A549 (cell line): ENCODE results near the gene SORBS1. TPM values are rescaled to one million over a fixed set of nuclear protein-coding genes. Genes with fewer than 3 reads are reported as not detected.

Experiments used
- ATAC-seq, 2 experiments: fragments of 200-7000 bp in 1 of 2; fragments of >200 bp in 1 of 2; cut with Nextera tagmentation in 1 of 2; cut with Tn5 transposase in 1 of 2; 3 replicates each; pipeline versions ENCODE4 v1.8.0 to v1.9.1; 2018 to 2020; ENCODE audit warnings: mild to moderate bottlenecking in 1 of 2, moderate library complexity in 1 of 2
- CTCF ChIA-PET: fragments of 300-600 bp; sonication (Branson Sonifier 250); formaldehyde crosslinking; extraction: SDS; loops from one replicate; lab custom pipeline; 2021; ENCODE audit warnings: antibody characterized with exemption, inconsistent platforms; lab: Yijun Ruan, JAX
- POLR2A ChIA-PET: fragments of 350-600 bp; formaldehyde crosslinking; extraction: SDS; loops from one replicate; lab custom pipeline; 2021; ENCODE audit warnings: antibody characterized with exemption, inconsistent platforms; lab: Yijun Ruan, JAX
- DNase-seq, 2 experiments: peaks; one replicate each; pipeline versions ENCODE4 v3.0.0 to v3.0.0-alpha.2; 2011 to 2016; ENCODE audit warnings: low read depth in 1 of 2, low spot score in 1 of 2
- FAIRE-seq: peaks from 2 replicates; lab custom pipeline; 2011; peaks lifted over from hg19 to GRCh38; lab: Jason Lieb, UNC
- H3K27ac ChIP-seq, 2 experiments: fragments of >200 bp; sonication (Bioruptor Twin); formaldehyde crosslinking; 3 replicates each; pipeline ENCODE4 v1.5.1; 2016 to 2017
- H3K4me1 ChIP-seq: fragments of >200 bp; sonication (Bioruptor Twin); formaldehyde crosslinking; 3 replicates; pipeline ENCODE4 v1.6.1; 2016
- H3K4me2 ChIP-seq: fragments of >200 bp; sonication (Bioruptor Twin); formaldehyde crosslinking; 3 replicates; pipeline ENCODE4 v1.6.1; 2016
- H3K4me3 ChIP-seq: fragments of >200 bp; sonication (Bioruptor Twin); formaldehyde crosslinking; 3 replicates; pipeline ENCODE4 v1.5.1; 2016
- H3K9me3 ChIP-seq: fragments of >200 bp; sonication (Bioruptor Twin); formaldehyde crosslinking; 3 replicates; pipeline ENCODE4 v1.6.1; 2016
- CHD2 ChIP-seq: fragments of 150-350 bp; IDR thresholded peaks from 2 replicates; pipeline ENCODE4 v1.6.1; 2014; ENCODE audit warnings: low read length; ENCODE audit not compliant: partially characterized antibody
- CTCF ChIP-seq: fragments of >200 bp; sonication (Bioruptor Twin); formaldehyde crosslinking; IDR thresholded peaks from 3 replicates; pipeline ENCODE4 v1.5.1; 2016
- ELK1 ChIP-seq: fragments of 150-350 bp; IDR thresholded peaks from 2 replicates; pipeline ENCODE4 v1.6.1; 2014; ENCODE audit warnings: low read depth, mild to moderate bottlenecking, low read length
- HDAC2 ChIP-seq: fragments of 200-600 bp; sonication (generic); IDR thresholded peaks from 2 replicates; pipeline ENCODE4 v1.6.1; 2016
- HOXB5 ChIP-seq: fragments of 250-450 bp; sonication (Bioruptor Pico); IDR thresholded peaks from 2 replicates; pipeline ENCODE4 v1.5.0; 2020; ENCODE audit warnings: mild to moderate bottlenecking, moderate library complexity
- KDM5A ChIP-seq: fragments of 200-600 bp; sonication (generic); IDR thresholded peaks from 2 replicates; pipeline ENCODE4 v1.6.1; 2016; ENCODE audit warnings: antibody characterized with exemption, mild to moderate bottlenecking
- MAZ ChIP-seq: fragments of 150-350 bp; IDR thresholded peaks from 2 replicates; pipeline ENCODE4 v1.6.1; 2014; ENCODE audit warnings: antibody characterized with exemption, low read depth, low read length, borderline replicate concordance
- NFE2L2 ChIP-seq: fragments of 150-350 bp; conservative IDR thresholded peaks from 2 replicates; pipeline ENCODE4 v1.6.1; 2014; ENCODE audit warnings: low read length
- NPAS2 ChIP-seq: fragments of 250-450 bp; sonication (Bioruptor Pico); IDR thresholded peaks from 2 replicates; pipeline ENCODE4 v1.8.0; 2022; ENCODE audit warnings: mild to moderate bottlenecking, moderate library complexity, borderline replicate concordance
- PHF8 ChIP-seq: fragments of 200-600 bp; sonication (generic); IDR thresholded peaks from 2 replicates; pipeline ENCODE4 v1.6.1; 2016; ENCODE audit warnings: low read depth, mild to moderate bottlenecking, antibody characterized with exemption, moderate library complexity, borderline replicate concordance
- POLR2AphosphoS2 ChIP-seq: conservative IDR thresholded peaks from 2 replicates; pipeline ENCODE4 v1.6.1; 2012; ENCODE audit warnings: low read length, improper control_type of control experiment, inconsistent platforms
- RAD21 ChIP-seq, 2 experiments: fragments of >200 bp in 1 of 2; sonication (Bioruptor Twin) in 1 of 2; formaldehyde crosslinking in 1 of 2; IDR thresholded peaks in 1 of 2; conservative IDR thresholded peaks in 1 of 2; 2 replicates in 1 of 2; 3 replicates in 1 of 2; pipeline ENCODE4 v1.6.1; 2012 to 2018; ENCODE audit warnings: inconsistent platforms in 1 of 2
- REST ChIP-seq: fragments of 200-600 bp; sonication (generic); IDR thresholded peaks from 2 replicates; pipeline ENCODE4 v1.6.1; 2016; ENCODE audit warnings: antibody characterized with exemption, mild to moderate bottlenecking, moderate library complexity
- TFCP2L1 ChIP-seq: fragments of 250-450 bp; sonication (Bioruptor Pico); IDR thresholded peaks from 2 replicates; pipeline ENCODE4 v1.5.0; 2021; ENCODE audit warnings: mild to moderate bottlenecking
- WGBS: methylation state at CpG from one replicate; pipeline ENCODE4 v1.1.6; 2017; ENCODE audit errors: missing lambda C conversion rate; 5-methylcytosine and 5-hydroxymethylcytosine counted together
- polyA plus RNA-seq, 4 experiments: library from polyadenylated mRNA; depleted of rRNA in 3 of 4; stranded (reverse); fragments of >200 nt; fragmentation: RNase III in 1 of 4; extraction: RNeasy Plus Mini Kit Qiagen cat#74134 plus additional on column Dnase treatment in 1 of 4; gene quantifications; 2 replicates in 3 of 4; 3 replicates in 1 of 4; pipeline ENCODE4 v1.2.3, GENCODE V29; 2011 to 2017

SORBS1 gene
- polyA plus RNA-seq, 2 of the 4 experiments (the other 2 are of a cell fraction): 0.39 to 0.80 TPM

- CTCF ChIA-PET: interaction anchor here (0.6 to 6.3 kb wide), 5 partner anchors 31 to 116 kb away, joined by 3 to 33 read pairs (median 8); no protein-coding TSS in a partner anchor
- ATAC-seq: no peak
- WGBS: 93% methylated on average over 1 of the region's 1 CpG
Measured at GRCh38 chr10:95277201-95277570, 284.0 kb downstream of the SORBS1 start.

More at GRCh38 chr10:95277201-95277570, 284.0 kb downstream of the SORBS1 start:
- H3K4me2 ChIP-seq: peak overlapping the region; percentile 74; the same call in 2 of the 3 replicates
- no peak for DNase-seq
- FAIRE-seq: no peak
- no peak overlapping the region for H3K4me3 ChIP-seq
- TF ChIP-seq CTCF (no peak), HDAC2 (no peak), ELK1 (no peak), TFCP2L1 (CRISPR knock-in tag) (no peak), MAZ (no peak), RAD21 (conservative IDR thresholded peaks at IDR 0.05 in 1 of 2, IDR thresholded peaks at IDR 0.05 in 1 of 2) (no peak), REST (no peak), NPAS2 (CRISPR knock-in tag) (no peak), HOXB5 (CRISPR knock-in tag) (no peak), CHD2 (no peak), KDM5A (no peak), NFE2L2 (no peak), PHF8 (no peak), POLR2AphosphoS2 (no peak)
- peak overlapping the region; percentile 76 to 83; a peak in 5 of 6 replicates for H3K27ac ChIP-seq
- no peaks in the 10 kb centered on the region for H3K9me3 ChIP-seq
- POLR2A ChIA-PET: interaction anchor here (0.7 kb wide), 1 partner anchor 34 kb away, joined by 3 read pairs; no protein-coding TSS in a partner anchor
- H3K4me1 ChIP-seq: peaks cover 98% of the 10 kb centered on the region
